Parathyroid adenoma (tissue), 2 donors: ENCODE measurements around the gene QRICH1.

ENCODE experiments used
- H2AFZ ChIP-seq: fragments of 300-600 bp; sonication (generic); one replicate; pipeline ENCODE4 v1.7.0; 2017; ENCODE audit warnings: antibody characterized with exemption, mild to moderate bottlenecking
- H3K27ac ChIP-seq: fragments of 300-600 bp; sonication (generic); one replicate; pipeline ENCODE4 v1.7.0; 2017
- H3K27me3 ChIP-seq: fragments of 300-600 bp; sonication (generic); one replicate; pipeline ENCODE4 v1.7.0; 2017; ENCODE audit warnings: low read length; ENCODE audit not compliant: control insufficient read depth, insufficient read depth
- H3K36me3 ChIP-seq: fragments of 300-600 bp; sonication (generic); one replicate; pipeline ENCODE4 v1.7.0; 2017; ENCODE audit warnings: low read length; ENCODE audit not compliant: control insufficient read depth, insufficient read depth
- H3K4me1 ChIP-seq: fragments of 300-600 bp; sonication (generic); one replicate; pipeline ENCODE4 v1.7.0; 2017; ENCODE audit warnings: control low read depth
- H3K4me2 ChIP-seq: fragments of 300-600 bp; sonication (generic); one replicate; pipeline ENCODE4 v1.7.0; 2017; ENCODE audit warnings: low read length
- H3K4me3 ChIP-seq: fragments of 300-600 bp; sonication (generic); one replicate; pipeline ENCODE4 v1.7.0; 2017; ENCODE audit warnings: low read depth, low read length
- H3K79me2 ChIP-seq: fragments of 300-600 bp; sonication (generic); one replicate; pipeline ENCODE4 v1.7.0; 2017; ENCODE audit warnings: control low read depth
- H3K9ac ChIP-seq: fragments of 300-600 bp; sonication (generic); one replicate; pipeline ENCODE4 v1.7.0; 2017; ENCODE audit warnings: mild to moderate bottlenecking
- H3K9me3 ChIP-seq: fragments of 300-600 bp; sonication (generic); one replicate; pipeline ENCODE4 v1.7.0; 2017; ENCODE audit warnings: low read length; ENCODE audit not compliant: control insufficient read depth
- CTCF ChIP-seq: fragments of 300-600 bp; sonication (generic); IDR thresholded peaks from one replicate; pipeline ENCODE4 v1.7.0; 2017; ENCODE audit warnings: antibody characterized with exemption, mild to moderate bottlenecking
- donor health status: primary hyperparathyroidism.

The QRICH1 gene, protein sequence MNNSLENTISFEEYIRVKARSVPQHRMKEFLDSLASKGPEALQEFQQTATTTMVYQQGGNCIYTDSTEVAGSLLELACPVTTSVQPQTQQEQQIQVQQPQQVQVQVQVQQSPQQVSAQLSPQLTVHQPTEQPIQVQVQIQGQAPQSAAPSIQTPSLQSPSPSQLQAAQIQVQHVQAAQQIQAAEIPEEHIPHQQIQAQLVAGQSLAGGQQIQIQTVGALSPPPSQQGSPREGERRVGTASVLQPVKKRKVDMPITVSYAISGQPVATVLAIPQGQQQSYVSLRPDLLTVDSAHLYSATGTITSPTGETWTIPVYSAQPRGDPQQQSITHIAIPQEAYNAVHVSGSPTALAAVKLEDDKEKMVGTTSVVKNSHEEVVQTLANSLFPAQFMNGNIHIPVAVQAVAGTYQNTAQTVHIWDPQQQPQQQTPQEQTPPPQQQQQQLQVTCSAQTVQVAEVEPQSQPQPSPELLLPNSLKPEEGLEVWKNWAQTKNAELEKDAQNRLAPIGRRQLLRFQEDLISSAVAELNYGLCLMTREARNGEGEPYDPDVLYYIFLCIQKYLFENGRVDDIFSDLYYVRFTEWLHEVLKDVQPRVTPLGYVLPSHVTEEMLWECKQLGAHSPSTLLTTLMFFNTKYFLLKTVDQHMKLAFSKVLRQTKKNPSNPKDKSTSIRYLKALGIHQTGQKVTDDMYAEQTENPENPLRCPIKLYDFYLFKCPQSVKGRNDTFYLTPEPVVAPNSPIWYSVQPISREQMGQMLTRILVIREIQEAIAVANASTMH

DNA sequence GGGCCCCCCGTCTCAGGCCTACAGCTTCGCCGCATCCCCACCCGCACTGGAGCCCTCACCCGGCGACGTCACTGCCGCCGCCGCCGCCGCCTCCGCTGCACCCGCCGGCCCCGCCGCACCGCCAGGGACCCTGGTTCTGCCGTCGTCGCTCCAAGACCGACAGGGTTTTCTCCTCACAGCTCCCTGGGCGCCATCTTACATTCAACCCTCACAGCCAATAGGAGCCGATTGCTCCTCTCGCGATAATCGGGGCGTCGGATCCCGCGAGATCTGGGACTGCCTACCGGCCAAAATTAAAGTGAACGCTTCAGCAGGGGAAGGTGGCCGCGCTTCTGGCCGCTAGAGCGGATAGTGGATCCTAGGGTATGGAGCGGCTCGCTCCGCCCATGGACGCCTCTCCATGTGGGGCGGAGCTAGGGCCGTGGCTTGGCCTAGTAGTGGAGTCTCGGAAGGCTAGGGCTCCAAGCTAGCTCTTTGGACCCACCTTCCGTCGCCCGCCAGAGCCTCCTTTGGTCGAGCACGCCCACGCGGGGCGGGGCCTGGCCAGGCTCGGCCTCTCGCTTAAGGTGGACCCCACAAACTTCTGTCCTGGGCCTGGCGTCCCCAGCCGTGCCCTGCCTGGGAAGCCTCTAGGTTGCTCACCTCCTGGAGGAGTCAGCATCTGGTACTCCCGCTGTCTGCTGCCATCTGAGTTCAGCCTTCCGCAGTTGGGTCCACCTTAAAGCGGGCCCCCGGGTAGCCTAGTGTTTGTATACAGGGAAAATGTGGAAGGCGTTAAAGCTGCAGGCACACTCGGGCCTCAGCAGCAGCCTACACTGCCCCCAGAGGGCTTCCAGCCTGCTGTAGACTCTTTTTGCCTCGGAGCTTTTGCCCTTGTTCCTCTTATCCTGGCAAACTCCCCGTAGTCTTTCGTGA is at the start of gene QRICH1:
QRICH1 (minus strand) TSS at position 219 of the 915 bp plus-strand sequence. CDS start 17,054 bp downstream, outside the sequence.
- peaks cover 7% of the 10 kb centered on the region for H3K4me1 ChIP-seq
- H3K9me3 ChIP-seq: no peaks in the 10 kb centered on the region
- H3K27me3 ChIP-seq: no peaks in the 10 kb centered on the region
- H3K9ac ChIP-seq: peak within 1 kb of the TSS; percentile 58
- H3K79me2 ChIP-seq: peaks cover 24% of the 10 kb centered on the region
- peak within 1 kb of the TSS; percentile 96 for H3K4me3 ChIP-seq
- TF ChIP-seq CTCF: peak; percentile 45
- peak within 1 kb of the TSS; percentile 90 for H3K4me2 ChIP-seq
- peak within 1 kb of the TSS; percentile 90 for H2AFZ ChIP-seq
- H3K27ac ChIP-seq: peak within 1 kb of the TSS; percentile 93
- H3K36me3 ChIP-seq: no peaks in the 10 kb centered on the region

DNA sequence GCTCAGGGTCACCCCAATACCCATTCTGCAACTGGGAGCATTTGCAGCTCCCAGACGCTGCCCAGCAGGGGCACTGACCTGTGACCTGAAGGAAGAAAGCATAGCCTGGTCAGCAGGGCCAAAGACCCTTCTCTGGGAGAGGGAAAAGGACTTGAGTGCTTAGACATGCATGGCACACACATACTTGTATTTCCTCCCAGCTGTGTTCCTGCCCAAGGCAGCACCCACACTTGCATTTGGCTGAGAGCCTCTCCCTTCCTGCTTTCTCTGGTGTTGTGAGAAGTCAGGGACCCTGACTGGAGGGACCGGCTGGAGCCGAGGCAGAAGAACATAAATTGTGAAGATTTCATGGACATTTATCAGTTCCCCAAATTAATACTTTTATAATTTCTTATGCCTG is 46.2 kb upstream of the QRICH1 start:
- no peak for TF ChIP-seq CTCF
- H3K4me3 ChIP-seq: no peak overlapping the region
- H3K27me3 ChIP-seq: no peaks in the 10 kb centered on the region
- no peak overlapping the region for H2AFZ ChIP-seq
- no peak overlapping the region for H3K4me2 ChIP-seq
- H3K4me1 ChIP-seq: peaks cover 2% of the 10 kb centered on the region
- H3K36me3 ChIP-seq: no peaks in the 10 kb centered on the region
- H3K9ac ChIP-seq: no peak overlapping the region
- H3K79me2 ChIP-seq: no peaks in the 10 kb centered on the region
- H3K9me3 ChIP-seq: peaks cover 3% of the 10 kb centered on the region
- no peak overlapping the region for H3K27ac ChIP-seq

DNA sequence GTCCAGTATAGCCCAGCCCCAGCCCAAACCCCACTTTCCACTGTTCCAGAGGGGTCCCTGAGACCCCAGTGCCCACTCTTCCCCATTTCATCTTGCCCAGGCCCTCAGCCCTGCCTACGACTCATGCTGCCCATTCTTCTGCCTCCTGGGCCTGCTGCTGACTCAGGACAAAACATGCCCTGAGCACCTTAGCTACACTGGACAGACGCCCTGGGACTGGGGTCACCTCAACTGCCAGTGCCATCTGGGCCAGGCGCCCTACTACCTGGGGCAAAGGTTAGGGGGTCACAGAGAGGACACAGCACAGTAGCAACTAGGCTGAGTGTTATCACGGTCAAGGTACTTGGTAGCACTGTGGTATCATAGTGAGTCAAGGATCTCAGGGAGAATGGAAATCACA is 41.6 kb upstream of the QRICH1 start:
- no peak overlapping the region for H3K4me2 ChIP-seq
- H3K4me1 ChIP-seq: peaks cover 15% of the 10 kb centered on the region
- H3K27ac ChIP-seq: peak overlapping the region; percentile 90
- peaks cover 21% of the 10 kb centered on the region for H3K79me2 ChIP-seq
- no peaks in the 10 kb centered on the region for H3K27me3 ChIP-seq
- no peak overlapping the region for H3K4me3 ChIP-seq
- no peaks in the 10 kb centered on the region for H3K36me3 ChIP-seq
- peak overlapping the region; percentile 78 for H2AFZ ChIP-seq
- no peak overlapping the region for H3K9ac ChIP-seq
- no peak for TF ChIP-seq CTCF
- H3K9me3 ChIP-seq: no peaks in the 10 kb centered on the region

DNA sequence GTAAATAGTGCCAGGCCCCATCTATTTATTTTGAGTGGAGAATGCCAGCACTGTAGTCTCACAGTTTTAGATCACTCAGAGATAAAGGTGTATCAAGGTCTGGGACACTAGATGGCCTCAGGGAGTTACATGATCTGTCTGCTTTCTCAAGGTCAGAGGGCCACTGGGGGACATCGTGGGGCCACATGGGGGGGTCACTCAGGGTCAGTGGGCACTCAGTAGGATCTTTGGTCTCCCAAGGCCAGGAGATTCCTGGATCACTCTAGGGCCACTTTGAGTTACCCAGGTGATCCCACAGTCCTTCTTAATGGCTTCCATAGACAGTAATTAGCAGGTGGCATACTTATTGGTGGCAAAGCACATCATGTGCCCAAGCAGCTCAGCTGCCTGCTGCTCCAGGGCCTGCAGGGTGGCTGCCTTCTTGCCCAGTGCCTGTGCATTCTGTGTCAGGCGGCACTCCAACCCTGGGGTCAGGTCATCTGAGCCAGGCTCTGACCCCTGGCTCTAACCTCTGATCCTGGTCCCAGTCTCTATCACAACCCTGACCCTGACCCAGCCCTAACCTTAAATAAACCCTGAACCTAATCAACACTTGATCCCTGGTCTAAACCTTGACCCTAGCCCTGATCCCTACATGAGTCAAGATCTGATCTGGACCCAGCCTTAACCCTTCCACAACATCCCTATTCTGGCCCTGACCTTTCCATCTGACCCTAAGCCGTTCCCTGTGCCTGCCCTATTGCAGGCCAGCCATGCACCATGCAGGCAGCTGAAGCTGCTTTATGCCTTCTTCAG is 40.8 kb upstream of the QRICH1 start:
- peak overlapping the region; percentile 90 for H3K27ac ChIP-seq
- H3K9ac ChIP-seq: no peak overlapping the region
- H3K4me1 ChIP-seq: peaks cover 15% of the 10 kb centered on the region
- H3K36me3 ChIP-seq: no peaks in the 10 kb centered on the region
- no peaks in the 10 kb centered on the region for H3K9me3 ChIP-seq
- peak overlapping the region; percentile 96 for H2AFZ ChIP-seq
- no peak overlapping the region for H3K4me3 ChIP-seq
- H3K4me2 ChIP-seq: peak overlapping the region; percentile 12
- peaks cover 24% of the 10 kb centered on the region for H3K79me2 ChIP-seq
- H3K27me3 ChIP-seq: no peaks in the 10 kb centered on the region
- TF ChIP-seq CTCF: peak; percentile 22
